Spleen (tissue), 11 donors: ENCODE data around the gene ABCA2. TPM values are rescaled to one million over a fixed set of nuclear protein-coding genes. Genes with fewer than 3 reads are reported as not detected.
A peak's percentile ranks its signal among the peaks of the same experiment; 100 is the strongest.

Source experiments
- DNase-seq: peaks from one replicate; pipeline ENCODE4 v3.0.0-alpha.2; 2020
- H3K27ac ChIP-seq, 8 donors: fragments of 200-600 bp; sonication (generic) in 7 of 8; 1 replicate in 4 of 8; 2 replicates in 4 of 8; pipeline versions ENCODE4 v1.5.0 to v1.8.0; 2016 to 2021; ENCODE audit warnings: inconsistent platforms in 4 of 8, mild to moderate bottlenecking in 4 of 8, moderate library complexity in 1 of 8
- H3K27me3 ChIP-seq, 7 donors: fragments of 200-600 bp; sonication (generic) in 6 of 7; replicated peaks in 1 of 7; 1 replicate in 4 of 7; 2 replicates in 3 of 7; pipeline versions ENCODE4 v1.5.0 to v1.8.0; 2016 to 2021; ENCODE audit warnings: inconsistent platforms in 3 of 7, mild to moderate bottlenecking in 1 of 7
- H3K36me3 ChIP-seq, 6 donors: fragments of 200-600 bp; sonication (generic) in 5 of 6; 1 replicate in 4 of 6; 2 replicates in 2 of 6; pipeline versions ENCODE4 v1.5.0 to v1.8.0; 2016 to 2021; ENCODE audit warnings: inconsistent platforms in 2 of 6
- H3K4me1 ChIP-seq, 6 donors: fragments of 200-600 bp; sonication (generic) in 5 of 6; 1 replicate in 3 of 6; 2 replicates in 3 of 6; pipeline versions ENCODE4 v1.5.0 to v1.8.0; 2016 to 2021; ENCODE audit warnings: inconsistent platforms in 3 of 6
- H3K4me3 ChIP-seq, 8 donors: fragments of 200-600 bp; sonication (generic) in 7 of 8; 1 replicate in 4 of 8; 2 replicates in 4 of 8; pipeline versions ENCODE4 v1.5.0 to v1.8.0; 2016 to 2021; ENCODE audit warnings: inconsistent platforms in 4 of 8, mild to moderate bottlenecking in 4 of 8, moderate library complexity in 2 of 8
- H3K9me3 ChIP-seq, 8 donors: fragments of 200-600 bp; sonication (generic) in 7 of 8; 1 replicate in 4 of 8; 2 replicates in 4 of 8; pipeline versions ENCODE4 v1.5.0 to v1.8.0; 2016 to 2021; ENCODE audit warnings: inconsistent platforms in 4 of 8
- CTCF ChIP-seq, 11 experiments: fragments of 200-600 bp in 7 of 11; fragments of 450-650 bp in 4 of 11; sonication (generic) in 4 of 11; IDR thresholded peaks in 8 of 11; conservative IDR thresholded peaks in 3 of 11; 1 replicate in 7 of 11; 2 replicates in 4 of 11; pipeline versions ENCODE4 v1.4.0 to v1.8.0; 2016 to 2021; ENCODE audit warnings: antibody characterized with exemption in 11 of 11, inconsistent platforms in 4 of 11, mild to moderate bottlenecking in 1 of 11
- POLR2A ChIP-seq, 3 donors: fragments of 450-650 bp; IDR thresholded peaks; one replicate each; pipeline ENCODE4 v1.5.1; 2017; ENCODE audit warnings: antibody characterized with exemption in 3 of 3, mild to moderate bottlenecking in 1 of 3
- POLR2AphosphoS5 ChIP-seq, 3 donors: sonication (generic); formaldehyde crosslinking; IDR thresholded peaks; one replicate each; pipeline ENCODE4 v1.5.1; 2017; ENCODE audit warnings: antibody characterized with exemption in 3 of 3
- WGBS, 5 donors: extraction: QIAGEN DNeasy Blood & Tissue Kit in 3 of 5; methylation state at CpG; one replicate each; pipeline versions ENCODE4 v1.1.5 to v1.1.7; 2013 to 2018; 5-methylcytosine and 5-hydroxymethylcytosine counted together
- intact Hi-C: fragments of 100-400 bp; cut with DNase I; formaldehyde crosslinking; loops from one replicate; pipeline ENCODE4 v1.15.0; 2023; ENCODE audit warnings: low total_unique reads
- polyA plus RNA-seq, 3 donors: library from polyadenylated mRNA; stranded (reverse); fragments of 200-250 nt; gene quantifications; one replicate each; pipeline ENCODE4 v1.2.1, GENCODE V29; 2013
- total RNA-seq, 7 donors: library from RNA; depleted of rRNA in 3 of 7; stranded (reverse); fragments of >200 nt in 3 of 7; fragmentation: NEBNext Ultra II Directional in 4 of 7; extraction: Animal tissue kit (Norgen Biotek cat#: 25700) in 4 of 7; gene quantifications; one replicate each; pipeline versions ENCODE4 v1.1.0 to v1.2.1, GENCODE V29; 2016 to 2021
- donor health status: healthy with polysubstance abuse.
- donor health status: DM: no; HTN: no; CAD: no; lungs with moderate emphysema.
- donor health status: DM: no; HTN: no; CAD: no.
- donor health status: Bipolar disorder and iron deficiency.
- donor health status: healthy.
- donor health status: DM: no; HTN: no; CAD: no.
- donor health status: DM: yes; HTN: yes; CAD: no.

The ABCA2 gene
- total and polyA plus RNA-seq, 10 donors = 11.9 to 97.5 (median 53.2) TPM

GRCh38 chr9:137054932-137055384, 26.9 kb upstream of the ABCA2 start:
- WGBS, 5 donors = 85 to 92% (median 90%) methylated on average over 8 to 17 of the region's 17 CpGs
- Histone ChIP-seq H3K4me3 (no peak overlapping the region), H3K4me1 (peaks cover 12 to 49% (median 28%) of the 10 kb centered on the region in 6 donors), H3K27ac (no peak overlapping the region), H3K9me3 (no peaks in the 10 kb centered on the region), H3K36me3 (no peaks in the 10 kb centered on the region), H3K27me3 (peaks cover 5 to 55% (median 46%) of the 10 kb centered on the region in 7 donors)
- no peak for TF ChIP-seq POLR2AphosphoS5 (IDR thresholded peaks at IDR 0.05)
- TF ChIP-seq POLR2A (IDR thresholded peaks at IDR 0.05) = no peak
- no peak for TF ChIP-seq CTCF (IDR thresholded peaks at IDR 0.05 in 8 of 11, conservative IDR thresholded peaks at IDR 0.05 in 3 of 11)
- intact Hi-C loops = no loop called here
- DNase-seq = no peak

GRCh38 chr9:137053944-137054931, 26.2 kb upstream of the ABCA2 start, which contains the start of gene ENTPD2:
Gene ENTPD2, minus strand, starts transcription at chr9:137054061. Its CDS starts 64 bp downstream, at chr9:137053997.
- TF ChIP-seq CTCF (IDR thresholded peaks at IDR 0.05 in 8 of 11, conservative IDR thresholded peaks at IDR 0.05 in 3 of 11) (no peak), POLR2A (IDR thresholded peaks at IDR 0.05) (no peak), POLR2AphosphoS5 (IDR thresholded peaks at IDR 0.05) (no peak)
- Histone ChIP-seq H3K27me3 (peaks cover 8 to 62% (median 53%) of the 10 kb centered on the region in 7 donors), H3K4me3 (peak within 1 kb of the TSS; percentile 25 to 66 (median 38)), H3K36me3 (no peaks in the 10 kb centered on the region), H3K4me1 (peaks cover 12 to 55% (median 32%) of the 10 kb centered on the region in 6 donors), H3K27ac (no peak within 1 kb of the TSS), H3K9me3 (no peaks in the 10 kb centered on the region)
- intact Hi-C loops = no loop called here
- WGBS, 5 donors = 19 to 71% (median 21%) methylated on average over 22 to 90 of the region's 90 CpGs
- DNase-seq = no peak

- no peak for TF ChIP-seq POLR2AphosphoS5 (IDR thresholded peaks at IDR 0.05)
- no peak for TF ChIP-seq CTCF (IDR thresholded peaks at IDR 0.05 in 8 of 11, conservative IDR thresholded peaks at IDR 0.05 in 3 of 11)
- TF ChIP-seq POLR2A (IDR thresholded peaks at IDR 0.05) = no peak
- H3K4me3 ChIP-seq = peak overlapping the region; percentile 25 to 66 (median 38)
- H3K27me3 ChIP-seq = peaks cover 12 to 72% (median 62%) of the 10 kb centered on the region in 7 donors
- no peaks in the 10 kb centered on the region for H3K36me3 ChIP-seq
- WGBS, 5 donors = 13 to 33% (median 13%) methylated on average over 17 to 71 of the region's 71 CpGs
- no peak for DNase-seq
- no peaks in the 10 kb centered on the region for H3K9me3 ChIP-seq
- peaks cover 12 to 57% (median 34%) of the 10 kb centered on the region in 6 donors for H3K4me1 ChIP-seq
- no peak overlapping the region for H3K27ac ChIP-seq
- intact Hi-C loops = no loop called here
Observed at GRCh38 chr9:137052998-137053943, 25.2 kb upstream of the ABCA2 start.
